B cell (primary cell): Measurements from ENCODE around the gene KIF14. TPM values are rescaled to one million over a fixed set of nuclear protein-coding genes. Genes with fewer than 3 reads are reported as not detected.

Experiments used
- ATAC-seq: fragments of 200-7000 bp; cut with Tn5 transposase; one replicate; pipeline ENCODE4 v1.10.0; 2021; ENCODE audit warnings: low read depth, mild to moderate bottlenecking, moderate number of reproducible peaks, moderate library complexity
- CTCF ChIA-PET: fragments of 350-600 bp; sonication (Branson Sonifier 250); formaldehyde crosslinking; loops from one replicate; lab custom pipeline; 2021; ENCODE audit warnings: antibody characterized with exemption, inconsistent platforms; lab: Charles Lee
- POLR2A ChIA-PET: fragments of 350-600 bp; sonication (Branson Sonifier 250); formaldehyde crosslinking; loops from one replicate; lab custom pipeline; 2021; ENCODE audit warnings: antibody characterized with exemption; lab: Charles Lee
- DNase-seq: peaks from one replicate; pipeline ENCODE4 v3.0.0; 2013
- H2AFZ ChIP-seq: 2 replicates; pipeline ENCODE4 v1.6.1; 2012; ENCODE audit warnings: mild to moderate bottlenecking, low read depth, low read length; ENCODE audit not compliant: insufficient read depth, poor library complexity, severe bottlenecking
- H3K27ac ChIP-seq, 2 donors: 1 replicate in 1 of 2; 2 replicates in 1 of 2; pipeline ENCODE4 v1.5.1; 2012 to 2013; ENCODE audit warnings: low read length in 2 of 2, mild to moderate bottlenecking in 2 of 2, moderate library complexity in 1 of 2
- H3K27me3 ChIP-seq, 4 experiments: fragments of 200-600 bp in 1 of 4; sonication (generic) in 1 of 4; replicated peaks in 1 of 4; 1 replicate in 2 of 4; 2 replicates in 2 of 4; pipeline versions ENCODE4 v1.6.1 to v1.7.0; 2013 to 2016; ENCODE audit warnings: low read length in 3 of 4, mild to moderate bottlenecking in 2 of 4, mixed read lengths in 1 of 4, moderate library complexity in 1 of 4; ENCODE audit not compliant: insufficient read depth in 4 of 4, control insufficient read depth in 3 of 4; ENCODE audit errors: control extremely low read depth in 1 of 4
- H3K36me3 ChIP-seq, 2 experiments: replicated peaks in 1 of 2; 1 replicate in 1 of 2; 2 replicates in 1 of 2; pipeline versions ENCODE4 v1.6.1 to v1.7.1; 2013; ENCODE audit warnings: low read length in 1 of 2; ENCODE audit not compliant: insufficient read depth in 2 of 2, control insufficient read depth in 1 of 2; ENCODE audit errors: control extremely low read depth in 1 of 2, extremely low read depth in 1 of 2
- H3K4me1 ChIP-seq, 2 donors: fragments of 200-600 bp in 1 of 2; sonication (generic) in 1 of 2; 1 replicate in 1 of 2; 2 replicates in 1 of 2; pipeline versions ENCODE4 v1.5.1 to v1.6.1; 2013 to 2017; ENCODE audit warnings: low read length in 2 of 2; ENCODE audit not compliant: control insufficient read depth in 2 of 2, insufficient read depth in 2 of 2
- H3K4me2 ChIP-seq: replicated peaks from 2 replicates; pipeline ENCODE3; 2012; ENCODE audit warnings: mild to moderate bottlenecking, low read depth, low read length; ENCODE audit not compliant: poor library complexity, severe bottlenecking
- H3K4me3 ChIP-seq, 5 experiments: fragments of 200-600 bp in 1 of 5; sonication (generic) in 1 of 5; 1 replicate in 3 of 5; 2 replicates in 2 of 5; pipeline versions ENCODE4 v1.5.1 to v1.7.0; 2011 to 2016; ENCODE audit warnings: low read length in 4 of 5, mild to moderate bottlenecking in 4 of 5, low read depth in 2 of 5, control low read depth in 1 of 5, moderate library complexity in 1 of 5; ENCODE audit not compliant: insufficient read depth in 1 of 5; ENCODE audit errors: control extremely low read depth in 1 of 5, extremely low read depth in 1 of 5
- H3K79me2 ChIP-seq: fragments of 200-600 bp; sonication (generic); one replicate; pipeline ENCODE4 v1.6.0; 2016; ENCODE audit warnings: low read length; ENCODE audit not compliant: control insufficient read depth, insufficient read depth
- H3K9ac ChIP-seq: fragments of 200-600 bp; sonication (generic); 2 replicates; pipeline ENCODE4 v1.6.1; 2017; ENCODE audit warnings: mild to moderate bottlenecking, low read length, moderate library complexity
- H3K9me3 ChIP-seq, 3 donors: one replicate each; pipeline versions ENCODE4 v1.6.1 to v1.7.1; 2013; ENCODE audit warnings: low read length in 2 of 3; ENCODE audit not compliant: control insufficient read depth in 2 of 3, insufficient read depth in 1 of 3; ENCODE audit errors: control extremely low read depth in 1 of 3
- H4K20me1 ChIP-seq: 2 replicates; pipeline ENCODE4 v1.6.0; 2012; ENCODE audit warnings: mild to moderate bottlenecking, low read length; ENCODE audit not compliant: insufficient read depth, control insufficient read depth, poor library complexity, severe bottlenecking
- H3K27ac Mint-ChIP-seq: one replicate; pipeline ENCODE4 v1.8.0; 2021; ENCODE audit warnings: mixed read lengths
- H3K27me3 Mint-ChIP-seq: one replicate; pipeline ENCODE4 v1.8.0; 2021; ENCODE audit warnings: mixed read lengths
- H3K4me1 Mint-ChIP-seq: one replicate; pipeline ENCODE4 v1.8.0; 2021; ENCODE audit warnings: mixed read lengths
- H3K4me3 Mint-ChIP-seq: one replicate; pipeline ENCODE4 v1.8.0; 2021; ENCODE audit warnings: mixed read lengths
- H3K9me3 Mint-ChIP-seq: one replicate; pipeline ENCODE4 v1.8.0; 2022; ENCODE audit warnings: mixed read lengths; ENCODE audit not compliant: insufficient read depth
- EZH2 ChIP-seq: IDR thresholded peaks from 2 replicates; pipeline ENCODE4 v1.6.1; 2012; ENCODE audit warnings: borderline replicate concordance, low read depth, mild to moderate bottlenecking, moderate library complexity, low read length; ENCODE audit not compliant: insufficient read depth, poor library complexity, severe bottlenecking
- WGBS: methylation state at CpG from one replicate; pipeline ENCODE4 v1.1.5; 2013; ENCODE audit warnings: missing lambda C conversion rate; ENCODE audit not compliant: insufficient coverage; 5-methylcytosine and 5-hydroxymethylcytosine counted together
- intact Hi-C: fragments of 100-400 bp; cut with micrococcal nuclease; formaldehyde crosslinking; loops from one replicate; pipeline ENCODE4 v1.10.0; 2022
- polyA plus RNA-seq: library from polyadenylated mRNA; depleted of rRNA; stranded (reverse); fragments of >200 nt; gene quantifications from 2 replicates; pipeline ENCODE4 v1.2.3, GENCODE V29; 2012
- total RNA-seq, 2 donors: library from RNA; stranded (reverse); fragments of 120-200 nt in 1 of 2; gene quantifications; 1 replicate in 1 of 2; 2 replicates in 1 of 2; pipeline versions ENCODE4 v1.2.3 to v1.2.4, GENCODE V29; 2013 to 2022
- TF ChIP-seq, protein P1 (sequence below): fragments of 200-600 bp; IDR thresholded peaks from one replicate; pipeline ENCODE4 v1.8.0; 2022; ENCODE audit warnings: antibody characterized with exemption, mild to moderate bottlenecking

The KIF14 gene
- total and polyA plus RNA-seq, 2 donors (not counting 1 experiment from before 2014, with no cell fraction given) = 0.01 to 0.15 TPM

DNA sequence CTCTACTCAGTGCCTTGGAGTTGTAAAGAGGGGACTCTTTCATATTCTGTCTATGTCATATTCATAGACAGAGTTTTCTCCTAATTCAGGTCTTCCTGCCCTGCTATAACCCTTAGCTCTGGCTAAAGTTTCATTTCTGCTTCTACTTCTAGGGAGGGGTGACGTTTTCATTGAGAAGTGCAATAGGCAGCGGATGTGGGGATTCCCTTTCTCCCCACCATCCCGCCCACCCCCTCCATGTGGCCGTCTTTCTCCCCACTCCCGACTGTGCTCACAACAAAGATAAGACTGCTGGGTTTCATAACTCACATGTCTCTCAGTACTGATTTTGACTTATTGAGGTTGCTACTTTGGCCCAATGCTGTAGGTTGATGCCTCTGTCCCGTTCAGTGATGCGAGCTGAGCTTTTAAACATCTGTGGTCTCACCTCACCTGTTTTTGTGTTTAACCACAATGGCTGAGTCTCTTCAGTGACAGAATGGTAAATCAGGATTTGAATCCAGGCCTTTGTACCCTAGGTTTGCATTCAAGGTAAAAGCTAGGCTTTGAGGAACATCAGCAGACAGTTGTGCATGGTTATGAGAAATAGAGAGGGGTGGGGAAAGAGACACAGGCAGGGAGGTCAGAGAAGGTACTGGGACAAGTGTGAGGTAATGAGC lies 7.8 kb upstream of the KIF14 start:
- Mint-ChIP-seq H3K9me3 (no peaks in the 10 kb centered on the region), H3K27me3 (no peaks in the 10 kb centered on the region), H3K27ac (peak overlapping the region; percentile 46), H3K4me3 (peak overlapping the region; percentile 76), H3K4me1 (peaks cover 21% of the 10 kb centered on the region)
- Histone ChIP-seq H4K20me1 (peaks cover 4% of the 10 kb centered on the region), H3K27me3 (no peaks in the 10 kb centered on the region), H3K4me1 (peaks cover 24 to 25% of the 10 kb centered on the region in 2 donors), H3K9me3 (no peaks in the 10 kb centered on the region), H2AFZ (no peak overlapping the region), H3K4me3 (peak overlapping the region in 3 of 5 experiments; percentile 24 to 38 (median 34)), H3K4me2 (peak overlapping the region; percentile 57), H3K36me3 (no peaks in the 10 kb centered on the region), H3K27ac (peak overlapping the region; percentile 58 to 79), H3K9ac (peak overlapping the region; percentile 34), H3K79me2 (no peaks in the 10 kb centered on the region)
- TF ChIP-seq EZH2 = no peak
- TF ChIP-seq, protein P1, sequence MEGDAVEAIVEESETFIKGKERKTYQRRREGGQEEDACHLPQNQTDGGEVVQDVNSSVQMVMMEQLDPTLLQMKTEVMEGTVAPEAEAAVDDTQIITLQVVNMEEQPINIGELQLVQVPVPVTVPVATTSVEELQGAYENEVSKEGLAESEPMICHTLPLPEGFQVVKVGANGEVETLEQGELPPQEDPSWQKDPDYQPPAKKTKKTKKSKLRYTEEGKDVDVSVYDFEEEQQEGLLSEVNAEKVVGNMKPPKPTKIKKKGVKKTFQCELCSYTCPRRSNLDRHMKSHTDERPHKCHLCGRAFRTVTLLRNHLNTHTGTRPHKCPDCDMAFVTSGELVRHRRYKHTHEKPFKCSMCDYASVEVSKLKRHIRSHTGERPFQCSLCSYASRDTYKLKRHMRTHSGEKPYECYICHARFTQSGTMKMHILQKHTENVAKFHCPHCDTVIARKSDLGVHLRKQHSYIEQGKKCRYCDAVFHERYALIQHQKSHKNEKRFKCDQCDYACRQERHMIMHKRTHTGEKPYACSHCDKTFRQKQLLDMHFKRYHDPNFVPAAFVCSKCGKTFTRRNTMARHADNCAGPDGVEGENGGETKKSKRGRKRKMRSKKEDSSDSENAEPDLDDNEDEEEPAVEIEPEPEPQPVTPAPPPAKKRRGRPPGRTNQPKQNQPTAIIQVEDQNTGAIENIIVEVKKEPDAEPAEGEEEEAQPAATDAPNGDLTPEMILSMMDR = no peak
- intact Hi-C loops = no loop called here
- ATAC-seq = peak; percentile 84
- ChIA-PET POLR2A (interaction anchor here (0.6 kb wide), 2 partner anchors 42 to 683 kb away, joined by 4 to 6 read pairs; no protein-coding TSS in a partner anchor), CTCF (interaction anchor here (0.7 to 2.1 kb wide), 3 partner anchors 42 to 174 kb away, joined by 3 to 23 read pairs (median 6); partner anchors contain the start of gene DDX59)
- peak; percentile 87 for DNase-seq
- 0% methylated on average over 2 of the region's 7 CpGs for whole genome bisulfite sequencing

GRCh38 chr1:200627575-200628222 lies 7.1 kb upstream of the KIF14 start:
- ChIA-PET CTCF (interaction anchor here (0.7 to 2.1 kb wide), 4 partner anchors 42 to 415 kb away, joined by 3 to 23 read pairs (median 4); partner anchors contain the start of gene DDX59), POLR2A (no interaction called here)
- peak overlapping the region; percentile 46 for H3K27ac Mint-ChIP-seq
- H3K4me1 Mint-ChIP-seq = peaks cover 21% of the 10 kb centered on the region
- no CpG with 5 or more reads among the region's 1 CpG for WGBS
- ATAC-seq (no peak), DNase-seq (peak; percentile 48)
- peak overlapping the region; percentile 76 for H3K4me3 Mint-ChIP-seq
- H3K9me3 ChIP-seq = no peaks in the 10 kb centered on the region
- peaks cover 4% of the 10 kb centered on the region for H4K20me1 ChIP-seq
- H3K4me3 ChIP-seq = peak overlapping the region in 2 of 5 experiments; percentile 5 to 34
- no peaks in the 10 kb centered on the region for H3K9me3 Mint-ChIP-seq
- H3K9ac ChIP-seq = no peak overlapping the region
- H3K4me2 ChIP-seq = peak overlapping the region; percentile 57
- H3K36me3 ChIP-seq = no peaks in the 10 kb centered on the region
- intact Hi-C loops = no loop called here
- H3K79me2 ChIP-seq = no peaks in the 10 kb centered on the region
- peak overlapping the region; percentile 49 to 79 for H3K27ac ChIP-seq
- no peak for TF ChIP-seq EZH2
- TF ChIP-seq, protein P1 = no peak
- H3K4me1 ChIP-seq = peaks cover 24 to 25% of the 10 kb centered on the region in 2 donors
- no peaks in the 10 kb centered on the region for H3K27me3 Mint-ChIP-seq
- no peaks in the 10 kb centered on the region for H3K27me3 ChIP-seq
- no peak overlapping the region for H2AFZ ChIP-seq
